Thyroid gland (tissue), 4 donors: ENCODE data around the gene PLET1.

Source experiments
- POLR2A ChIP-seq, 2 donors: fragments of 450-650 bp; IDR thresholded peaks; one replicate each; pipeline ENCODE4 v1.6.1; 2017; ENCODE audit warnings: antibody characterized with exemption in 2 of 2, mild to moderate bottlenecking in 2 of 2, moderate library complexity in 1 of 2
- TF ChIP-seq, protein P1 (sequence below), 6 experiments: fragments of 200-600 bp in 3 of 6; fragments of 450-650 bp in 3 of 6; sonication (generic) in 3 of 6; IDR thresholded peaks; one replicate each; pipeline ENCODE4 v1.5.1; 2016 to 2019; ENCODE audit warnings: antibody characterized with exemption in 6 of 6, mild to moderate bottlenecking in 2 of 6, inconsistent platforms in 1 of 6, moderate library complexity in 1 of 6

DNA sequence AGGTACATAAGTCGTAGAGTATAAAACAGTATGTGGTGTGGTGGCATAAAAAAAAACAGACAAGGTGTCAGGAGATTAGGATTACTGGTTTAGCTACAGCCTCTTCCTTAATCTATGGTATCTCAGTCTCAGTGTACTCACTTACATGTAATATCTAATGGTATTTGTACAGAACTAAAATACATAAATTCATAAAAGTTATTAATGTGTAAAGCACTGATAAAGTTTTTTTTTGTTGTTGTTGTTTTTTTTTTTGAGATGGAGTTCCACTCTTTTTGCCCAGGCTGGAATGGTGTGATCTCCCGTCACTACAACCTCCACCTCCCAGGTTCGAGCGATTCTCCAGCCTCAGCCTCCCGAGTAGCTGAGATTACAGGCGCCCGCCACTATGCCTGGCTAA is 31.5 kb downstream of the PLET1 start:
- TF ChIP-seq, protein P1, sequence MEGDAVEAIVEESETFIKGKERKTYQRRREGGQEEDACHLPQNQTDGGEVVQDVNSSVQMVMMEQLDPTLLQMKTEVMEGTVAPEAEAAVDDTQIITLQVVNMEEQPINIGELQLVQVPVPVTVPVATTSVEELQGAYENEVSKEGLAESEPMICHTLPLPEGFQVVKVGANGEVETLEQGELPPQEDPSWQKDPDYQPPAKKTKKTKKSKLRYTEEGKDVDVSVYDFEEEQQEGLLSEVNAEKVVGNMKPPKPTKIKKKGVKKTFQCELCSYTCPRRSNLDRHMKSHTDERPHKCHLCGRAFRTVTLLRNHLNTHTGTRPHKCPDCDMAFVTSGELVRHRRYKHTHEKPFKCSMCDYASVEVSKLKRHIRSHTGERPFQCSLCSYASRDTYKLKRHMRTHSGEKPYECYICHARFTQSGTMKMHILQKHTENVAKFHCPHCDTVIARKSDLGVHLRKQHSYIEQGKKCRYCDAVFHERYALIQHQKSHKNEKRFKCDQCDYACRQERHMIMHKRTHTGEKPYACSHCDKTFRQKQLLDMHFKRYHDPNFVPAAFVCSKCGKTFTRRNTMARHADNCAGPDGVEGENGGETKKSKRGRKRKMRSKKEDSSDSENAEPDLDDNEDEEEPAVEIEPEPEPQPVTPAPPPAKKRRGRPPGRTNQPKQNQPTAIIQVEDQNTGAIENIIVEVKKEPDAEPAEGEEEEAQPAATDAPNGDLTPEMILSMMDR (IDR thresholded peaks at IDR 0.05): no peak
- TF ChIP-seq POLR2A (IDR thresholded peaks at IDR 0.05): no peak
